GM18526 (cell line): ENCODE measurements around the gene TMX2.
A peak's percentile ranks its signal among the peaks of the same experiment; 100 is the strongest.

Experiments
- POLR2A ChIP-seq: IDR thresholded peaks from 3 replicates; pipeline ENCODE4 v1.6.1; 2011; ENCODE audit not compliant: insufficient read length; ENCODE audit errors: extremely low read depth

The TMX2 gene, protein sequence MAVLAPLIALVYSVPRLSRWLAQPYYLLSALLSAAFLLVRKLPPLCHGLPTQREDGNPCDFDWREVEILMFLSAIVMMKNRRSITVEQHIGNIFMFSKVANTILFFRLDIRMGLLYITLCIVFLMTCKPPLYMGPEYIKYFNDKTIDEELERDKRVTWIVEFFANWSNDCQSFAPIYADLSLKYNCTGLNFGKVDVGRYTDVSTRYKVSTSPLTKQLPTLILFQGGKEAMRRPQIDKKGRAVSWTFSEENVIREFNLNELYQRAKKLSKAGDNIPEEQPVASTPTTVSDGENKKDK

DNA sequence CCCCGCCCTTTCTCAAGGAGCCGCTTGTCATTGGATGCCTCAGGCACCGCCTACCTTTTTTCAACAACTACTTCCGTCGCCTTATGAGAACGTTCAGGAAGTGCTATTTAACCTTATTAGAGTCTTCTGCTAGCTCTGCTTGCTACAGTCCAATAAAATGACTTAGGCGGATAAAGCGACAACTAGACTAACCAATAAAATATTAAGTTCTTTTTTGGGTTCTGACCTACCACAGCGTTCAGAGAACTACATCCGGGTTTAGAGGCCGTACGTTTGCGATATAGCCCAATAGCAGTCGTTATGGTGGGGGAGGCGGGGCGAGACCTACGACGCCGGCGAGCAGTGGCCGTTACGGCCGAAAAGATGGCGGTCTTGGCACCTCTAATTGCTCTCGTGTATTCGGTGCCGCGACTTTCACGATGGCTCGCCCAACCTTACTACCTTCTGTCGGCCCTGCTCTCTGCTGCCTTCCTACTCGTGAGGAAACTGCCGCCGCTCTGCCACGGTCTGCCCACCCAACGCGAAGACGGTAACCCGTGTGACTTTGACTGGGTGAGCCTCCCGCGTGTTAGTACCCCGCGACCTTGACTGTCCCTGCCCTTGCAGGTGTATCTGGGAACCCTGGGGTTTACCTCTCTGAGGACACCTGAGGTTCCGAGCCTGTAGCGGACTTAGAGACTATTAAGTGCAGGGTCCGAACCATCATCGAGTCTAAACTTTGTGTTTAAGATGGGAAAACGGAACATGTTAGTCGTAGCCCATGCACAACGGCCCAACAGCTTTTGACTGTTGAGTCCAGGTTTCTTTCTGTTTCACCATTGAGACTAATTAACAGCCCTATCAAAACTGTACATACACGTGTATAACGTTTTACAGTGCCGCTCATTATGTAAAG lies at the start of gene TMX2:
Gene TMX2, plus strand, starts transcription at position 338 of the 895 bp plus-strand sequence. Its CDS starts 26 bp downstream, at position 364.
- TF ChIP-seq POLR2A: peak; percentile 72

GRCh38 chr11:57662893-57663292 lies 49.5 kb upstream of the TMX2 start:
- TF ChIP-seq POLR2A: no peak

GRCh38 chr11:57663975-57664374 lies 48.4 kb upstream of the TMX2 start:
- no peak for TF ChIP-seq POLR2A

DNA sequence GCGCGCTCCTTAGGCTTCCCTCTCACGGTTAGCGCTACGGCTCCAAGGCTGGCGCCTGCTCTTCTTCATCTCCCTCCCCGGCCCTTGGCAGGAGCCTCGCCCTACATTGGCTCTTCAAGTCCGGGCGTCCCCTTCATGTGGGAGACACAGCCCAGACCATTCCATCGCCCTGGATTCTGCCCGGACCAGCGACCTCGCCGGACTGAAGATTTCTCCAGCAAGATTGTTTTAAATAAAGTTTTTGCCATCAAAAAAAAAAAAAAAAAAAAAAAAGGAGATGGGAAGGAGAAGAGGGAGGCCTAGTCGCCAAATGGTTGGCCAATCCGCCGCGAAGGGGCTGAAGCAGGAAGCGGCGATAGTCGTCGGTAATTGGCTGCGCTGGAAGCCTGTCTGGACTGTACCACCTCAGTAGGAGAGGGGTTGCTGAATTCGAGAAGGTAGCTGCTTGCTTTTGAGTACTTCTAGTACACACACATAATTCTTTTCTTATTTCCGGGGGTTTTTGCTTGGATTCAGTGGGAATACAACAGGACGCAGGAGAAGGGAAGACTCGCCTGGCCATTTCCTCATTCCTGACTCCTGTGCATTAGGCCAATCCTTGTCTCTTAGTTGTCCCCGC lies 45.2 kb upstream of the TMX2 start:
- TF ChIP-seq POLR2A: peak; percentile 27

DNA sequence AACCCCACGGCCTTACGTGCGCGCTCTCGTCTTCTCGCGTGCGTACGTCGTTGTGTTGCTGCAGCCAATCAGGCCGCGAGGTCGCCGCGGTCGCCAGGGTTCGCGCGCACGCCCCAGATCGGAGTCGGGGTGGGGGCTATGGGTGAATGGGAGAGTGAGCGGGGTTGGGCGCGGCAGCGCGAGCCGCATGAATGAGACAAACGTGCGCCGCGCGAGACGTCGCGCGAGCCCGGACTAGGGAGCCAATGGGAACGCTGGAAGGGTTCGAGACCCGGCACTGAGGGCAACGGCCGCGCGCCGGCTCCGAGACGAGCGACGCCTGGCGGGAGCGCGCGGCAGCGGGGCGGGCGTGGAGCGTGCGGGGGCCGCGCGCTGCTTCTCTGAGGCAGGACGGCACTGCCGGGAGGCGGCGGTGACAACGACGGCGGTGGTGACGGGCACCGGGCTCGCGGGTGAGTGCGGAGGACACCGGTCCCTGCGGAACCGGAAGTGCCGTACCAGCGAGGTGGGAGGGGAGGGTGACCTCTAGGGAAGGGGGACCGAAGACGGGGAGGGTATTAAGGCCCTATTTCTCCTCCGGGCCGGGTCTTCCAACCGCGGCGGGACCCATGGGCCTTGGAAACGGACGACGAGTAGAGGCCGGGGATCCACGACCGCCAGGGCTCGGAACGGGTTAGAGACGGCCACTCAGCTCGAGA lies 44.5 kb upstream of the TMX2 start, which contains the start of gene ZDHHC5:
Gene ZDHHC5, plus strand, starts transcription at position 379 of the 698 bp plus-strand sequence. CDS start 4,977 bp downstream, outside the sequence.
- TF ChIP-seq POLR2A: peak; percentile 95

- no peak for TF ChIP-seq POLR2A
Observed at GRCh38 chr11:57668434-57668782, 44.0 kb upstream of the TMX2 start.

- TF ChIP-seq POLR2A: no peak
Observed at GRCh38 chr11:57674251-57674650, 38.1 kb upstream of the TMX2 start.

GRCh38 chr11:57675176-57675941 lies 37.0 kb upstream of the TMX2 start:
- TF ChIP-seq POLR2A: no peak

DNA sequence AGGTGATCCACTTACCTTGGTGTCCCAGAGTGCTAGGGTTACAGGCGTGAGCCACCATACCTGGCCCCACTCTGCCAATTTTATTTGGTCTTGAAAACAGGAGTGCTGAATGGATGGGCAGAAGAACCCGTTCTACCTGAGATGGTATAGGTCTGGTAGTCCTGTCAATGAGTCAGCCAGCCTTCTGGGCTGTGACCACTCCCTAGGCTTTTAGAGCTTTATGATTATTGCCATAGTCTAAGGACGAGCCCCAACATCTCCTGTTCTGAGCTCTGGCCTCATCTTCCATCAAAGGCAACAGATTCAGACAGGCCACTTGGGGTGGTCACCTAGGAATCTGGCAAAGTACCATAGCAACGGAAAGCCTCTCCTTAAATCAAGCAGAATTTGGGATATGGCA lies 33.0 kb upstream of the TMX2 start:
- TF ChIP-seq POLR2A: no peak

DNA sequence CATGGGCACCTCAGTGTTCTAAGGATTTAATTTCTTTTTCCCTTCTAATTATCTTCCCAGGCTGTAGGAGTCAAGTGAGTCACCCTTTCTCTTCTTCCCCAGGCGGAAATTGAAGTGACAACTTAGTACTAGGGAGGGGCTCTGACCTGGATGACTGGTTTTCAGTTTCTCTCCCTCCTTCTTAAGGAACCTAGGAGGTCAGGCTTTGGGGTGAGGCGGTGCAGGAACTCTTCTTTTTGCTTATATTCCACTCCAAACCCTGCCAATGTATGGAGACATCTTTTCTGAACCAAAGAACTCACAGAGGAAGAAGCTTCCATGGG lies 31.9 kb upstream of the TMX2 start:
- no peak for TF ChIP-seq POLR2A

- TF ChIP-seq POLR2A: no peak
Observed at GRCh38 chr11:57681168-57681567, 31.2 kb upstream of the TMX2 start.

- no peak for TF ChIP-seq POLR2A
Observed at GRCh38 chr11:57698843-57699365, 13.5 kb upstream of the TMX2 start.

- no peak for TF ChIP-seq POLR2A
Observed at GRCh38 chr11:57699813-57700212, 12.6 kb upstream of the TMX2 start.

DNA sequence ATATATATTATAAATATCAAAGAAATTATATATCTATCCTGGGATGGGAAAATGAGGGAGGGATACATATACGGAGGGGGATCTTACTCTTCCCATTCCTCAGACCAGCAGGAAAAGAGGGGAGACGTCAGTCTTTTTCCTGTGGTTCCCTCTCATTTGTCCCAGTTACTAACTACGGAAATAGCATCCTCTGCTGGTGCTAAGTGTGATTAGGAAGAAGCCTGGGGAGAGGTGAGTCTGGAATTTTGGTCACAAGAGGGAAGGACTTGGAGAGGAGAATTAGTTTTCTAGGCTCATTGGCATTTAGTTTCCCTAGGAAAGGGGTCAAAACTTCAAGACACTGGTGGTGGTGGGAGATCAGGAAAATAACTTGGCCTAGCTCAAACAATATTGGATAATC lies 12.0 kb upstream of the TMX2 start:
- TF ChIP-seq POLR2A: no peak
